GM12873 (cell line): ENCODE data around the gene TPRN.

ENCODE experiments used
- TF ChIP-seq, protein P1 (sequence below): IDR thresholded peaks from 2 replicates; pipeline ENCODE4 v1.5.1; 2012; ENCODE audit warnings: low read depth, mild to moderate bottlenecking, moderate library complexity, low read length, control low read depth; ENCODE audit not compliant: insufficient read depth; ENCODE audit errors: missing control alignments

Gene TPRN, protein sequence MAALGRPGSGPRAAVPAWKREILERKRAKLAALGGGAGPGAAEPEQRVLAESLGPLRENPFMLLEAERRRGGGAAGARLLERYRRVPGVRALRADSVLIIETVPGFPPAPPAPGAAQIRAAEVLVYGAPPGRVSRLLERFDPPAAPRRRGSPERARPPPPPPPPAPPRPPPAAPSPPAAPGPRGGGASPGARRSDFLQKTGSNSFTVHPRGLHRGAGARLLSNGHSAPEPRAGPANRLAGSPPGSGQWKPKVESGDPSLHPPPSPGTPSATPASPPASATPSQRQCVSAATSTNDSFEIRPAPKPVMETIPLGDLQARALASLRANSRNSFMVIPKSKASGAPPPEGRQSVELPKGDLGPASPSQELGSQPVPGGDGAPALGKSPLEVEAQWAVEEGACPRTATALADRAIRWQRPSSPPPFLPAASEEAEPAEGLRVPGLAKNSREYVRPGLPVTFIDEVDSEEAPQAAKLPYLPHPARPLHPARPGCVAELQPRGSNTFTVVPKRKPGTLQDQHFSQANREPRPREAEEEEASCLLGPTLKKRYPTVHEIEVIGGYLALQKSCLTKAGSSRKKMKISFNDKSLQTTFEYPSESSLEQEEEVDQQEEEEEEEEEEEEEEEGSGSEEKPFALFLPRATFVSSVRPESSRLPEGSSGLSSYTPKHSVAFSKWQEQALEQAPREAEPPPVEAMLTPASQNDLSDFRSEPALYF

GRCh38 chr9:137200311-137201204 is at the start of gene TPRN:
TSS of gene TPRN (minus strand) at chr9:137200741. CDS start at chr9:137200711, 30 bp downstream.
- TF ChIP-seq, protein P1, sequence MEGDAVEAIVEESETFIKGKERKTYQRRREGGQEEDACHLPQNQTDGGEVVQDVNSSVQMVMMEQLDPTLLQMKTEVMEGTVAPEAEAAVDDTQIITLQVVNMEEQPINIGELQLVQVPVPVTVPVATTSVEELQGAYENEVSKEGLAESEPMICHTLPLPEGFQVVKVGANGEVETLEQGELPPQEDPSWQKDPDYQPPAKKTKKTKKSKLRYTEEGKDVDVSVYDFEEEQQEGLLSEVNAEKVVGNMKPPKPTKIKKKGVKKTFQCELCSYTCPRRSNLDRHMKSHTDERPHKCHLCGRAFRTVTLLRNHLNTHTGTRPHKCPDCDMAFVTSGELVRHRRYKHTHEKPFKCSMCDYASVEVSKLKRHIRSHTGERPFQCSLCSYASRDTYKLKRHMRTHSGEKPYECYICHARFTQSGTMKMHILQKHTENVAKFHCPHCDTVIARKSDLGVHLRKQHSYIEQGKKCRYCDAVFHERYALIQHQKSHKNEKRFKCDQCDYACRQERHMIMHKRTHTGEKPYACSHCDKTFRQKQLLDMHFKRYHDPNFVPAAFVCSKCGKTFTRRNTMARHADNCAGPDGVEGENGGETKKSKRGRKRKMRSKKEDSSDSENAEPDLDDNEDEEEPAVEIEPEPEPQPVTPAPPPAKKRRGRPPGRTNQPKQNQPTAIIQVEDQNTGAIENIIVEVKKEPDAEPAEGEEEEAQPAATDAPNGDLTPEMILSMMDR: no peak

GRCh38 chr9:137247916-137248175 is 47.3 kb upstream of the TPRN start:
- TF ChIP-seq, protein P1: no peak

GRCh38 chr9:137247135-137247915 is 46.8 kb upstream of the TPRN start:
- TF ChIP-seq, protein P1: no peak

DNA sequence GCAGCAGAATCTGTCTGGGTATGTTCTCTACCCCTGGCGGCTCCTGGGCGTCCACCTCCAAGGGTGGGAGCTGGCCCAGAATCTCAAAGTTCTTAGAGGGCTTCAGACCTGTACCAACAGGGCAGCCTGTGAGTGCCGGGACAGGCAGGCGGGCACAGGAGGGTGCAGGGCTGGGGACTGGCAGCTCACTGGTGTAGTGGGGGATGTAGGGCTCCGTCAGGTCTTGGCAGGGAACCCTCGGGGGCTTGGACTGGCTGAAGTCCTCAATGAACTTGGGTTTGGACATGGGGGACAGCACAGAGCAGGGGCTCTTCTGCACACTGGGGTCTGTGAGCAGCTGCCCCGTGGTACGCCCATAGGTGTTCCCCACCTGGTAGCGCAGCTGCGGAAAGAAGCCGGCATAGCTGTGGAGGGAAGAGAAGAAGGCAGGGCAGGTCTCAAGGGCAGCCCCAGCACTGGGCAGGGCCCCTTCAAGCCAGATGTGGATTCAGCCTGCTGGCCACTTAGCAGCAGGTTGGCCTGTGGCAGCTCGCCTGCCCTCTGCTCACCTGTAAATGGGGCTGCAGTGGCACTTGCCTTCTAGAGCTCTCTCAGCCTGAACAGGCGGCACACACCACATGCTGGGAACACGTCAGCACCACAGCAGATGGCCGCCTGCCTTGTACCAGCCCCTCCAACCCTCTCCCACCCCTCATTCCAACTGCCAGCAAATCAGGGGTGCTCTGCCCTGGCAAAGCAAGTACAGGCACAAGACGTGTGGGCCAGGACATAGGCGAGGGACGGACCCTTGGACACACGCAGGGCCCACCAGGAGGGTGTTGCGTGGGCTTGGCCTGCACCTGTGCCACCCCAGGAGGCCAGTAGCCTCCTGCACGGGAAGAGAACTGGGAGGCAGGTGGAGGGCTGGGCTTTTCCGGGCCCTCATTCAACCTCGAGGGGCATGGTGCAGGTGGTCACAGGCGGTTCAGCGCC is 45.2 kb upstream of the TPRN start:
- TF ChIP-seq, protein P1: no peak

GRCh38 chr9:137244486-137245449 is 44.2 kb upstream of the TPRN start:
- TF ChIP-seq, protein P1: no peak
